A673 (cell line): ENCODE measurements around the gene LRRN2.

ENCODE experiments used
- EZH2 ChIP-seq: fragments of 200-600 bp; sonication (generic); IDR thresholded peaks from 2 replicates; pipeline ENCODE4 v1.6.1; 2017; ENCODE audit warnings: borderline replicate concordance, low read depth, mild to moderate bottlenecking, mixed read lengths, antibody characterized with exemption, low read length; ENCODE audit not compliant: poor library complexity, severe bottlenecking
- TF ChIP-seq, protein P1 (sequence below): fragments of 300-800, 200-600 bp; sonication (generic); conservative IDR thresholded peaks from 2 replicates; pipeline ENCODE4 v1.5.1; 2017; ENCODE audit warnings: low read depth, mild to moderate bottlenecking, antibody characterized with exemption, low read length, moderate library complexity, mixed read lengths

DNA sequence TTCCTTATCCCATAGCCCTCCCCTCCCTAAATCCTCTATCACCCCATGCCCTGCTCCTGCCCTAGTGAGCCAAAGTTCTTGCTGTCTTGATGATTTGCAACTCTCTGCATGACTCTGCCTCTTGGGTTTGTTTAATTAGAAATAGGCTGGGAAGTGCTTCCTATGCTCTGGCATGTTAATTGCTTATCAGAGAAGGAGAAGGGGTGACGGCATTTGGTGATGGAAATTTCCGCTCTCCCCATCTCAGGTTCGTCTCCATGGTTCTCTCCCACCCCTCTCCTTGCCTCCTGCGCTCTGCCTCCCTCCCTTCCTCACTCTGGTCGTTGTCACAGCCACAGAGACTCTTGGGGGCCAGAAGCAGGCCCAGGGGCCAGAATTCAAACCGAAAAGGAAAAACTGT lies 68.9 kb downstream of the LRRN2 start:
- TF ChIP-seq, protein P1, sequence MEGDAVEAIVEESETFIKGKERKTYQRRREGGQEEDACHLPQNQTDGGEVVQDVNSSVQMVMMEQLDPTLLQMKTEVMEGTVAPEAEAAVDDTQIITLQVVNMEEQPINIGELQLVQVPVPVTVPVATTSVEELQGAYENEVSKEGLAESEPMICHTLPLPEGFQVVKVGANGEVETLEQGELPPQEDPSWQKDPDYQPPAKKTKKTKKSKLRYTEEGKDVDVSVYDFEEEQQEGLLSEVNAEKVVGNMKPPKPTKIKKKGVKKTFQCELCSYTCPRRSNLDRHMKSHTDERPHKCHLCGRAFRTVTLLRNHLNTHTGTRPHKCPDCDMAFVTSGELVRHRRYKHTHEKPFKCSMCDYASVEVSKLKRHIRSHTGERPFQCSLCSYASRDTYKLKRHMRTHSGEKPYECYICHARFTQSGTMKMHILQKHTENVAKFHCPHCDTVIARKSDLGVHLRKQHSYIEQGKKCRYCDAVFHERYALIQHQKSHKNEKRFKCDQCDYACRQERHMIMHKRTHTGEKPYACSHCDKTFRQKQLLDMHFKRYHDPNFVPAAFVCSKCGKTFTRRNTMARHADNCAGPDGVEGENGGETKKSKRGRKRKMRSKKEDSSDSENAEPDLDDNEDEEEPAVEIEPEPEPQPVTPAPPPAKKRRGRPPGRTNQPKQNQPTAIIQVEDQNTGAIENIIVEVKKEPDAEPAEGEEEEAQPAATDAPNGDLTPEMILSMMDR, result no peak
- no peak for TF ChIP-seq EZH2
